Breast epithelium (tissue), 4 donors: ENCODE data around the gene ZFP82. TPM values are rescaled to one million over a fixed set of nuclear protein-coding genes. Genes with fewer than 3 reads are reported as not detected.

Source experiments
- DNase-seq, 2 donors: peaks; one replicate each; pipeline ENCODE4 v3.0.0-alpha.2; 2019; ENCODE audit warnings: low spot score in 2 of 2
- H3K27ac ChIP-seq, 2 donors: fragments of 200-600 bp; sonication (generic) in 1 of 2; one replicate each; pipeline ENCODE4 v1.5.1; 2016 to 2019; ENCODE audit warnings: mild to moderate bottlenecking in 1 of 2
- H3K27me3 ChIP-seq, 2 donors: fragments of 200-600 bp; sonication (generic) in 1 of 2; one replicate each; pipeline versions ENCODE4 v1.5.1 to v1.6.0; 2017 to 2019; ENCODE audit warnings: control low read depth in 1 of 2, mild to moderate bottlenecking in 1 of 2
- H3K36me3 ChIP-seq: fragments of 200-600 bp; one replicate; pipeline ENCODE4 v1.5.1; 2019
- H3K4me1 ChIP-seq, 2 donors: fragments of 200-600 bp; sonication (generic); one replicate each; pipeline ENCODE4 v1.5.1; 2016 to 2019; ENCODE audit warnings: control low read depth in 1 of 2
- H3K4me3 ChIP-seq, 3 donors: fragments of 200-600 bp; sonication (generic); 1 replicate in 2 of 3; 2 replicates in 1 of 3; pipeline ENCODE4 v1.5.1; 2016 to 2019; ENCODE audit warnings: mild to moderate bottlenecking in 3 of 3, moderate library complexity in 2 of 3
- H3K9me3 ChIP-seq, 2 donors: fragments of 200-600 bp; sonication (generic) in 1 of 2; one replicate each; pipeline ENCODE4 v1.5.1; 2016 to 2019; ENCODE audit warnings: control low read depth in 1 of 2
- POLR2A ChIP-seq: fragments of 450-650 bp; IDR thresholded peaks from one replicate; pipeline ENCODE4 v1.6.1; 2016; ENCODE audit warnings: antibody characterized with exemption, mild to moderate bottlenecking, moderate library complexity
- POLR2AphosphoS5 ChIP-seq, 3 donors: sonication (generic); formaldehyde crosslinking; IDR thresholded peaks; one replicate each; pipeline ENCODE4 v1.6.1; 2017; ENCODE audit warnings: antibody characterized with exemption in 3 of 3
- intact Hi-C: fragments of 100-400 bp; cut with DNase I; formaldehyde crosslinking; loops from one replicate; pipeline ENCODE4 v1.15.1; 2023; ENCODE audit warnings: low total_unique reads
- total RNA-seq, 3 donors: library from RNA; depleted of rRNA; stranded (reverse); fragments of >200 nt; gene quantifications; one replicate each; pipeline ENCODE4 v1.1.0, GENCODE V29; 2016
- TF ChIP-seq, protein P1 (sequence below), 3 donors: fragments of 450-650 bp; IDR thresholded peaks; one replicate each; pipeline ENCODE4 v1.5.1; 2016 to 2017; ENCODE audit warnings: antibody characterized with exemption in 3 of 3, mild to moderate bottlenecking in 3 of 3, moderate library complexity in 3 of 3

The ZFP82 gene
- total RNA-seq, 3 donors from 2014 or later, result 3.4 to 13.6 (median 9.5) TPM

DNA sequence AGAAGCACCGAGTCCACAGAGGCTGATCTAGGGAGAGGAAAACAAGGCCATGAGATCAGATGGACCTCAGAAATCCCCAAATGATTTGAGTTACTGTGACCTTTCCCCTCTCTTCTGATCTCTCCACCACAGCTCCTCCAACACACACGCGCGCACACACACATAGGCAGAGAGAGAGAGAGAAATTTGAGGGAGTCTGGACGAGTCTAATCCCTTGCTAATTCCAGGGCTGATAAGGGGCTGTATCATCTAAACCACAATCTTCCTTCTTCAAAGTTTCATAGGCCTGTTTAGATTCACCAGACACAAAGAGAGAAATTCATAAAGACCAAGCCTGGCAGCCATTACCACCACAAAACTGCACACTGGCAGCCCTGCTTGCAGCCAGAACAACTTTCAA is 8.6 kb downstream of the ZFP82 start:
- TF ChIP-seq, protein P1, sequence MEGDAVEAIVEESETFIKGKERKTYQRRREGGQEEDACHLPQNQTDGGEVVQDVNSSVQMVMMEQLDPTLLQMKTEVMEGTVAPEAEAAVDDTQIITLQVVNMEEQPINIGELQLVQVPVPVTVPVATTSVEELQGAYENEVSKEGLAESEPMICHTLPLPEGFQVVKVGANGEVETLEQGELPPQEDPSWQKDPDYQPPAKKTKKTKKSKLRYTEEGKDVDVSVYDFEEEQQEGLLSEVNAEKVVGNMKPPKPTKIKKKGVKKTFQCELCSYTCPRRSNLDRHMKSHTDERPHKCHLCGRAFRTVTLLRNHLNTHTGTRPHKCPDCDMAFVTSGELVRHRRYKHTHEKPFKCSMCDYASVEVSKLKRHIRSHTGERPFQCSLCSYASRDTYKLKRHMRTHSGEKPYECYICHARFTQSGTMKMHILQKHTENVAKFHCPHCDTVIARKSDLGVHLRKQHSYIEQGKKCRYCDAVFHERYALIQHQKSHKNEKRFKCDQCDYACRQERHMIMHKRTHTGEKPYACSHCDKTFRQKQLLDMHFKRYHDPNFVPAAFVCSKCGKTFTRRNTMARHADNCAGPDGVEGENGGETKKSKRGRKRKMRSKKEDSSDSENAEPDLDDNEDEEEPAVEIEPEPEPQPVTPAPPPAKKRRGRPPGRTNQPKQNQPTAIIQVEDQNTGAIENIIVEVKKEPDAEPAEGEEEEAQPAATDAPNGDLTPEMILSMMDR (IDR thresholded peaks at IDR 0.05), result no peak
- no peak for TF ChIP-seq POLR2A
- no peak for TF ChIP-seq POLR2AphosphoS5 (IDR thresholded peaks at IDR 0.05)
- Histone ChIP-seq H3K9me3 (peaks cover 6 to 16% of the 10 kb centered on the region in 2 donors), H3K27me3 (no peaks in the 10 kb centered on the region), H3K4me1 (no peaks in the 10 kb centered on the region), H3K4me3 (no peak overlapping the region), H3K36me3 (peaks cover 7% of the 10 kb centered on the region), H3K27ac (no peak overlapping the region)
- DNase-seq, result no peak
- intact Hi-C loops, result no loop called here

DNA sequence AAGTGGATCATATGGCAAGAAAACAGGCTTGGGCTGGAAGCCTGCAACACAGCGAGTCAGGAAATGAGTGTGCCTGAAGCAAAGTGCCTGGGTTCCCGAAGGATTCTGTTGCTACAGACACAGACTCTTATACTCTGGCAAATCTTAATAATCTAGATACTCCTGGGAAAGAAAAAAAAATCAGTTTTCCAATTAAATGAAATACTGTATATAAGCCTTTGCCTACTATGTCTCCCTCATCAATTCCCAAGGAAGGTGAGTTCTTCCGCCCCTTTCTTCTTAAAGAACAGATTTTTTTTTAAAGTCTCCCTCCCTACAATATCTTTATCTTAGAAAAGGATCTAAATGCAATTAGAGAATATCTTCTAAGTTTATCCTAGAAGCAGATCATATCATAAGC is 10.3 kb downstream of the ZFP82 start:
- DNase-seq, result no peak
- Histone ChIP-seq H3K27me3 (no peaks in the 10 kb centered on the region), H3K4me3 (no peak overlapping the region), H3K36me3 (peaks cover 14% of the 10 kb centered on the region), H3K27ac (no peak overlapping the region), H3K9me3 (peaks cover 6 to 12% of the 10 kb centered on the region in 2 donors), H3K4me1 (no peaks in the 10 kb centered on the region)
- TF ChIP-seq POLR2A (no peak), POLR2AphosphoS5 (IDR thresholded peaks at IDR 0.05) (no peak)
- TF ChIP-seq, protein P1 (IDR thresholded peaks at IDR 0.05), result no peak
- intact Hi-C loops, result no loop called here

DNA sequence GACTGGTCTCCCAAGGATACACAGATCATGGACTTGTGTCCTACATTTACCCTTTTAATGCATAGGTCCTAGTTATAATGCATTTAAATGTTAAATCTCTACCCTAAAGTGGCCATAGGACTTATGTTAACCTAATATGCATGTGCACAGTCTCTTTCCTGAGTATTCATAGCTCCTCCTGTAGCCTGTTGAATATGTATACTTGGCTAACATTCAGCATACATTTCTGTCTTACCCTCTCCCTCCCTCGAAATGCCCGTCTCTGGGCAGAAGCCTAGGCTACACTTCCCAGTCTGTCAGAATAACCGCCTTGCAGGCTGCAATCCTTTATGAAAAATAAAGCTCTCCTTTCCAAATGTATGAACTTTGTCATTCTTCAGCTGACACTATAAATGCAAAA is 13.9 kb downstream of the ZFP82 start:
- no peak for TF ChIP-seq POLR2A
- TF ChIP-seq POLR2AphosphoS5 (IDR thresholded peaks at IDR 0.05), result no peak
- TF ChIP-seq, protein P1 (IDR thresholded peaks at IDR 0.05), result no peak
- Histone ChIP-seq H3K36me3 (peaks cover 14% of the 10 kb centered on the region), H3K4me1 (no peaks in the 10 kb centered on the region), H3K27ac (no peak overlapping the region), H3K9me3 (peaks cover 20 to 23% of the 10 kb centered on the region in 2 donors), H3K27me3 (no peaks in the 10 kb centered on the region), H3K4me3 (no peak overlapping the region)
- intact Hi-C loops, result no loop called here
- DNase-seq, result no peak

DNA sequence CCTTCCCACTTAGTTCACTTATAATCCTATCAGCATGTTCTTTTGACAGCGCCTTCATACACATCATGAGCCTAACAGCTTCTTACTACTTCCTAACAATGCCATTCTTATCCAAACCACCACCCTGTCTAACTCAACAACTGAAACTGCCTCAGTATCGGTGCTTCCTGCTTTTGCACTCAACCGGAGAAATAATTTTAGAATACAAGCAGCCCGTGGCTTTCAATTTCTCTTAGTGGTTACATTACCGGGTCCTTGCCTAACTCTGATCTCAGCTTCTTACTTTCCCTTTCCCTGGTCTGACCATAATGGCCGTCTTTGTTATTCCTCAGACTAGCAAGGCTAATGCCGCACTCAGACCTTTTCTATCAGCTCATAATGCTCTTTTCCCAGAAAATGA is 17.0 kb downstream of the ZFP82 start:
- DNase-seq, result no peak
- Histone ChIP-seq H3K27ac (no peak overlapping the region), H3K4me3 (no peak overlapping the region), H3K9me3 (peaks cover 41 to 44% of the 10 kb centered on the region in 2 donors), H3K4me1 (no peaks in the 10 kb centered on the region), H3K27me3 (no peaks in the 10 kb centered on the region), H3K36me3 (peaks cover 14% of the 10 kb centered on the region)
- TF ChIP-seq POLR2A (no peak), POLR2AphosphoS5 (IDR thresholded peaks at IDR 0.05) (no peak)
- TF ChIP-seq, protein P1 (IDR thresholded peaks at IDR 0.05), result no peak
- intact Hi-C loops, result no loop called here

DNA sequence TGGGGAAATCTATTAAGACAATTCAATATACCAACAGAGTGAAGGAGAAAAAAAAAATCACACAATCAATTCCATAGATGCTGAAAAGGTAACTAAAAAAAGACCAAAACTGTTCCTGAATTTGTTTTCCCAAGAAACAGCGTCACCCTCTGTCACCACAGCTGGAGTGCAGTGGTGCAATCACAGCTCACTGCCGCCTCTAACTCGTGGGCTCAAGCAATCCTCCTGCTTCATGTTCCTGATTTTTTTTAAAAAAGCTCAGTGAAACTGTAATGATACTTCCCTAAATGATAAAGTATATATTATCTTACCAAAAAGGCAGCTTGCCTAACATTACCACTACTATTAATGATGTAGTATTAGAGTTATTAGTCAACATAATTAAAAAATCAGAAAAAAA is 19.9 kb downstream of the ZFP82 start:
- no peaks in the 10 kb centered on the region for H3K4me1 ChIP-seq
- peaks cover 64 to 71% of the 10 kb centered on the region in 2 donors for H3K9me3 ChIP-seq
- DNase-seq, result no peak
- intact Hi-C loops, result no loop called here
- H3K36me3 ChIP-seq, result peaks cover 9% of the 10 kb centered on the region
- no peaks in the 10 kb centered on the region for H3K27me3 ChIP-seq
- H3K4me3 ChIP-seq, result no peak overlapping the region
- H3K27ac ChIP-seq, result no peak overlapping the region
- TF ChIP-seq, protein P1 (IDR thresholded peaks at IDR 0.05), result no peak
- no peak for TF ChIP-seq POLR2A
- TF ChIP-seq POLR2AphosphoS5 (IDR thresholded peaks at IDR 0.05), result no peak
